ENCODE data around the gene SCGB1A1.

- no peak for TF ChIP-seq POLR2A (IDR thresholded peaks at IDR 0.05)
- no peak for TF ChIP-seq CTCF (IDR thresholded peaks at IDR 0.05)
Measured at GRCh38 chr11:62409831-62410230, 9.0 kb upstream of the SCGB1A1 start.

Data from vagina (tissue), 2 donors.